ENCODE data around the gene STK32B.

DNA sequence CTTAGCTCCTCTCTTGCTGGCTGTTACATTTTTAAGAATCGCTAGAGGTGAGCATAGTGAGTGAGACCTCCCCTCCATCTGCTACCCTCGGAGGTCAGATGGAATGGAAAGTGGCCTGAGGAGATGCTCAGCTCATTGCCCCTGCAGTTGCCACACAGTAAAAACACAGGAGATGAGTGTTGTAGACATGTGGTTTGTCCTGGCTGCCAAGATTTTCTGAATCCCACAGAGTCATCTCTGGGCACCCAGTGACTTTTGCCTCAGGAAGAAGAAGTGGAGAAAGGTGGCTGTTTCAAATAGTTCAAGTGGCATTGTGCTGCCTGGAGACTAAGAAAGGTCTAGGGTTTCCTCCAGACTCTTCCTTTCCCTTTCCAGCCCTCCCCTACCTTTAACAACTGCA is 271.0 kb downstream of the STK32B start:
- TF ChIP-seq, protein P1, sequence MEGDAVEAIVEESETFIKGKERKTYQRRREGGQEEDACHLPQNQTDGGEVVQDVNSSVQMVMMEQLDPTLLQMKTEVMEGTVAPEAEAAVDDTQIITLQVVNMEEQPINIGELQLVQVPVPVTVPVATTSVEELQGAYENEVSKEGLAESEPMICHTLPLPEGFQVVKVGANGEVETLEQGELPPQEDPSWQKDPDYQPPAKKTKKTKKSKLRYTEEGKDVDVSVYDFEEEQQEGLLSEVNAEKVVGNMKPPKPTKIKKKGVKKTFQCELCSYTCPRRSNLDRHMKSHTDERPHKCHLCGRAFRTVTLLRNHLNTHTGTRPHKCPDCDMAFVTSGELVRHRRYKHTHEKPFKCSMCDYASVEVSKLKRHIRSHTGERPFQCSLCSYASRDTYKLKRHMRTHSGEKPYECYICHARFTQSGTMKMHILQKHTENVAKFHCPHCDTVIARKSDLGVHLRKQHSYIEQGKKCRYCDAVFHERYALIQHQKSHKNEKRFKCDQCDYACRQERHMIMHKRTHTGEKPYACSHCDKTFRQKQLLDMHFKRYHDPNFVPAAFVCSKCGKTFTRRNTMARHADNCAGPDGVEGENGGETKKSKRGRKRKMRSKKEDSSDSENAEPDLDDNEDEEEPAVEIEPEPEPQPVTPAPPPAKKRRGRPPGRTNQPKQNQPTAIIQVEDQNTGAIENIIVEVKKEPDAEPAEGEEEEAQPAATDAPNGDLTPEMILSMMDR (conservative IDR thresholded peaks at IDR 0.05; ENCODE audit: low read depth, low read length) = no peak
- TF ChIP-seq EZH2 (IDR thresholded peaks at IDR 0.05; ENCODE audit: borderline replicate concordance, low read depth, low read length, poor library complexity, severe bottlenecking) = no peak

All from A673 (cell line).